Stimulated activated CD8-positive, alpha-beta memory T cell treated with anti-CD3 and anti-CD28 coated beads, Interleukin-12 subunit alpha, Interleukin-12 subunit beta, amount 100 ng/mL, for 24 hours (primary cell): ENCODE measurements around the gene ZNF148.

Source experiments
- DNase-seq: peaks from one replicate; pipeline ENCODE4 v3.0.0-alpha.2; 2020; ENCODE audit errors: extremely low read depth

The ZNF148 gene

GRCh38 chr3:125280668-125281361 lies 94.3 kb downstream of the ZNF148 start:
- DNase-seq = no peak

- DNase-seq = no peak
Measured at GRCh38 chr3:125278155-125278554, 97.0 kb downstream of the ZNF148 start.

- DNase-seq = no peak
Measured at GRCh38 chr3:125271127-125271526, 104.0 kb downstream of the ZNF148 start.

GRCh38 chr3:125267460-125267859 lies 107.7 kb downstream of the ZNF148 start:
- DNase-seq = no peak

GRCh38 chr3:125266971-125267370 lies 108.2 kb downstream of the ZNF148 start:
- DNase-seq = no peak

- DNase-seq = no peak
Measured at GRCh38 chr3:125262161-125262560, 113.0 kb downstream of the ZNF148 start.

- no peak for DNase-seq
Measured at GRCh38 chr3:125261031-125261430, 114.1 kb downstream of the ZNF148 start.

- no peak for DNase-seq
Measured at GRCh38 chr3:125260158-125260557, 115.0 kb downstream of the ZNF148 start.

- DNase-seq = no peak
Measured at GRCh38 chr3:125257536-125257935, 117.6 kb downstream of the ZNF148 start.

GRCh38 chr3:125256675-125257074 lies 118.5 kb downstream of the ZNF148 start:
- DNase-seq = no peak

- DNase-seq = no peak
Measured at GRCh38 chr3:125250973-125251372, 124.2 kb downstream of the ZNF148 start.

- DNase-seq = no peak
Measured at GRCh38 chr3:125246237-125246636, 128.9 kb downstream of the ZNF148 start.

- no peak for DNase-seq
Measured at GRCh38 chr3:125245521-125245920, 129.6 kb downstream of the ZNF148 start.

- no peak for DNase-seq
Measured at GRCh38 chr3:125240496-125240895, 134.6 kb downstream of the ZNF148 start.

GRCh38 chr3:125239266-125239665 lies 135.9 kb downstream of the ZNF148 start:
- no peak for DNase-seq

GRCh38 chr3:125238759-125239158 lies 136.4 kb downstream of the ZNF148 start:
- DNase-seq = no peak

GRCh38 chr3:125236331-125236903 lies 138.7 kb downstream of the ZNF148 start:
- DNase-seq = no peak

GRCh38 chr3:125234831-125235230 lies 140.3 kb downstream of the ZNF148 start:
- no peak for DNase-seq

- DNase-seq = no peak
Measured at GRCh38 chr3:125232401-125232800, 142.7 kb downstream of the ZNF148 start.

GRCh38 chr3:125231895-125232294 lies 143.2 kb downstream of the ZNF148 start:
- DNase-seq = no peak

GRCh38 chr3:125229707-125230106 lies 145.4 kb downstream of the ZNF148 start:
- DNase-seq = no peak

GRCh38 chr3:125229168-125229567 lies 146.0 kb downstream of the ZNF148 start:
- no peak for DNase-seq

- no peak for DNase-seq
Measured at GRCh38 chr3:125221831-125222230, 153.3 kb downstream of the ZNF148 start.
